Stimulated activated naive CD4-positive, alpha-beta T cell (primary cell): Measurements from ENCODE around the gene USP32.

Experiments used
- DNase-seq, 6 experiments: peaks; one replicate each; lab custom pipeline; 2025; lab: John Stamatoyannopoulos, UW

USP32 gene

DNA sequence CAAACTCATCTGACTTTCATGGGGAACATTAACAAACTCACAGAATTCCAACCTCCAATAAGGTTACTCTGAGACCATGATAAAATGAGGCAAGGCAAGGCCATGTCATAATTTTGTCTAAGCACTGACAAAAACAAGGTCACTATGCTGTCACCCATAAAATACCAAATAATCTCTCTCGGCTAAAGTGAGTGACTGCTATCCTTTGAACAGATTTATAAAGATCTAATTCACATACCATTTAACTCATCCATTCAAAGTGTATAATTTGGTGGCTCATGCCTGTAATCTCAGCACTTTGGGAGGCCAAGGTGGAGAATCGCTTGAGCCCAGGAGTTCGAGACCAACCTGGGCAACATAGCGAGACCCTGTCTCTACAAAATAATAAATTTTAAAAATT is 262.8 kb downstream of the USP32 start:
- DNase-seq = no peak
